Gastrocnemius medialis (tissue), 4 donors: ENCODE data around the gene EPHB2.

ENCODE experiments used
- CTCF ChIP-seq, 5 experiments: fragments of 450-650 bp in 3 of 5; fragments of 200-600 bp in 2 of 5; sonication (generic) in 2 of 5; IDR thresholded peaks in 4 of 5; conservative IDR thresholded peaks in 1 of 5; 1 replicate in 4 of 5; 2 replicates in 1 of 5; pipeline ENCODE4 v1.5.1; 2016 to 2019; ENCODE audit warnings: antibody characterized with exemption in 5 of 5, mild to moderate bottlenecking in 3 of 5, moderate library complexity in 3 of 5
- POLR2A ChIP-seq, 2 donors: fragments of 450-650 bp; IDR thresholded peaks; one replicate each; pipeline ENCODE4 v1.6.1; 2017; ENCODE audit warnings: antibody characterized with exemption in 2 of 2, mild to moderate bottlenecking in 2 of 2, moderate library complexity in 2 of 2

- no peak for TF ChIP-seq POLR2A (IDR thresholded peaks at IDR 0.05)
- no peak for TF ChIP-seq CTCF (IDR thresholded peaks at IDR 0.05 in 4 of 5, conservative IDR thresholded peaks at IDR 0.05 in 1 of 5)
These were observed 95.9 kb downstream of the EPHB2 start for GRCh38 chr1:22806584-22806983.
